Fibroblast of lung (primary cell): Measurements from ENCODE around the gene PPP1R26. TPM values are rescaled to one million over a fixed set of nuclear protein-coding genes. Genes with fewer than 3 reads are reported as not detected.

Experiments
- DNase-seq, 2 donors: peaks; one replicate each; pipeline versions ENCODE4 v3.0.0 to v3.0.0-alpha.2; 2010; ENCODE audit warnings: low read depth in 2 of 2
- H2AFZ ChIP-seq: 2 replicates; pipeline ENCODE4 v1.5.1; 2012; ENCODE audit warnings: low read length, control low read depth, inconsistent platforms
- H3K27ac ChIP-seq: 2 replicates; pipeline ENCODE4 v1.5.1; 2011; ENCODE audit warnings: low read length, control low read depth; ENCODE audit not compliant: insufficient read depth
- H3K27me3 ChIP-seq: 2 replicates; pipeline ENCODE4 v1.5.1; 2011; ENCODE audit warnings: mild to moderate bottlenecking, low read length; ENCODE audit not compliant: control insufficient read depth, insufficient read depth
- H3K36me3 ChIP-seq: 2 replicates; pipeline ENCODE4 v1.5.1; 2011; ENCODE audit warnings: low read length; ENCODE audit not compliant: control insufficient read depth, insufficient read depth
- H3K4me1 ChIP-seq: 2 replicates; pipeline ENCODE4 v1.5.1; 2011; ENCODE audit warnings: low read length; ENCODE audit not compliant: control insufficient read depth, insufficient read depth; ENCODE audit errors: extremely low read depth
- H3K4me2 ChIP-seq: 2 replicates; pipeline ENCODE4 v1.5.1; 2011; ENCODE audit warnings: low read length, control low read depth; ENCODE audit not compliant: insufficient read depth; ENCODE audit errors: extremely low read depth
- H3K4me3 ChIP-seq, 4 experiments: fragments of 200-600 bp in 1 of 4; sonication (generic) in 1 of 4; replicated peaks in 1 of 4; 2 replicates each; pipeline ENCODE4 v1.5.1; 2011 to 2016; ENCODE audit warnings: low read length in 4 of 4, low read depth in 3 of 4, mild to moderate bottlenecking in 3 of 4, control low read depth in 2 of 4, inconsistent platforms in 1 of 4, mixed read lengths in 1 of 4; ENCODE audit not compliant: insufficient read depth in 1 of 4; ENCODE audit errors: control extremely low read depth in 1 of 4
- H3K79me2 ChIP-seq: 2 replicates; pipeline ENCODE4 v1.5.1; 2012; ENCODE audit warnings: mild to moderate bottlenecking, low read length, inconsistent platforms; ENCODE audit not compliant: control insufficient read depth, insufficient read depth
- H3K9ac ChIP-seq: 2 replicates; pipeline ENCODE4 v1.5.1; 2011; ENCODE audit warnings: mild to moderate bottlenecking, low read length, control low read depth; ENCODE audit not compliant: insufficient read depth
- H3K9me3 ChIP-seq: 2 replicates; pipeline ENCODE4 v1.5.1; 2012; ENCODE audit warnings: low read depth, low read length; ENCODE audit not compliant: control insufficient read depth, insufficient read depth
- H4K20me1 ChIP-seq: 2 replicates; pipeline ENCODE4 v1.5.1; 2011; ENCODE audit warnings: low read length; ENCODE audit not compliant: control insufficient read depth, insufficient read depth; ENCODE audit errors: extremely low read depth
- EZH2 ChIP-seq: IDR thresholded peaks from 2 replicates; pipeline ENCODE4 v1.5.1; 2012; ENCODE audit warnings: low read length, control low read depth, mild to moderate bottlenecking; ENCODE audit errors: missing control alignments
- polyA plus RNA-seq, 2 donors: library from polyadenylated mRNA; depleted of rRNA in 1 of 2; stranded (reverse) in 1 of 2; unstranded in 1 of 2; fragments of >200 nt; gene quantifications; 2 replicates each; pipeline ENCODE4 v1.2.1, GENCODE V29; 2011 to 2012; ENCODE audit warnings: missing spikeins in 1 of 2
- total RNA-seq: library from RNA; depleted of rRNA; stranded (reverse); fragments of >200 nt; gene quantifications from 2 replicates; pipeline ENCODE4 v1.2.1, GENCODE V29; 2014
- TF ChIP-seq, protein P1 (sequence below), 2 donors: IDR thresholded peaks in 1 of 2; conservative IDR thresholded peaks in 1 of 2; 1 replicate in 1 of 2; 2 replicates in 1 of 2; pipeline ENCODE4 v1.5.1; 2011 to 2012; ENCODE audit warnings: low read length in 2 of 2, control low read depth in 1 of 2, inconsistent platforms in 1 of 2, low read depth in 1 of 2, mild to moderate bottlenecking in 1 of 2

PPP1R26 gene
- total and polyA plus RNA-seq, 2 donors (not counting 1 experiment from before 2014, with no cell fraction given): 2.9 to 8.9 TPM

DNA sequence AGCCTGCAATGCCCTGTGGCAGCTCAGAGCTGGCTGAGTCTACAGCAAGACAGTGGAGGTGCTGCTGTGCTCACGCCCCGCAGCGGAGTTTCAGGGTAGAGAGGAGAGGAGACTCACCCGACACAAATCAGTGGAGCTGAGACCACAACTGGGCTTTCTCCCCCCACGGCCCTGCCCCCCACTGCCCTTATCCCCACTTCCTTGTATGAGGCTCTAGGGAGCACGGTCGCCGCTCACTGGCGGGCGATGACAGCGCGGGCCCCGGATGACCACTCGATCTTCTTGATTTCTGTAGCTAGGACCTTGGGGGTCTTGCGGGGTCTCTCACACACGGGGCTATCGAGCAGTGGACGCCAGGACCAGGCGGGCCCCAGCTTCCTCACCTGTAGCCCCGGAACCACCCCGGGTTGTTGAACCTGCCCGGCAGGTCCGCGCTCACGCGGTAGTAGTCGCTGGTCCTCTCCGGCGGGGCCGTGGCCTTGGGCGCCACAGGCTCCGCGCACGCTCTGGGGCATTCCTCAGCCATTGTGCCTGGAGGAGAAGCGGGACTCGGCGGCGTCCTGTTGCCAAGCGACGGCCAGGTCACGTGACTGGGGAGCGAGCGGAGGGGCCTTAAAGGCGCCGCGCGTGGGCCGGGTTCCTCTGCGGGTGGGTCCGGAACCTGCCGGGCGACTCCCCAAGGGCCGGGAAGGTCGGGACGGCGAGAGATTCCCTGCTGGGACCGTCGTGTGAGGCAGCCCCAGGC lies 19.9 kb downstream of the PPP1R26 start:
- Histone ChIP-seq H2AFZ (peak overlapping the region; percentile 76), H3K9me3 (no peaks in the 10 kb centered on the region), H3K27me3 (no peaks in the 10 kb centered on the region), H3K4me1 (peaks cover 6% of the 10 kb centered on the region), H3K4me2 (peak overlapping the region; percentile 89), H3K36me3 (peaks cover 10% of the 10 kb centered on the region), H3K27ac (peak overlapping the region; percentile 82), H3K9ac (peak overlapping the region; percentile 90), H4K20me1 (no peaks in the 10 kb centered on the region), H3K4me3 (peak overlapping the region; percentile 78 to 97 (median 84)), H3K79me2 (peaks cover 13% of the 10 kb centered on the region)
- TF ChIP-seq, protein P1, sequence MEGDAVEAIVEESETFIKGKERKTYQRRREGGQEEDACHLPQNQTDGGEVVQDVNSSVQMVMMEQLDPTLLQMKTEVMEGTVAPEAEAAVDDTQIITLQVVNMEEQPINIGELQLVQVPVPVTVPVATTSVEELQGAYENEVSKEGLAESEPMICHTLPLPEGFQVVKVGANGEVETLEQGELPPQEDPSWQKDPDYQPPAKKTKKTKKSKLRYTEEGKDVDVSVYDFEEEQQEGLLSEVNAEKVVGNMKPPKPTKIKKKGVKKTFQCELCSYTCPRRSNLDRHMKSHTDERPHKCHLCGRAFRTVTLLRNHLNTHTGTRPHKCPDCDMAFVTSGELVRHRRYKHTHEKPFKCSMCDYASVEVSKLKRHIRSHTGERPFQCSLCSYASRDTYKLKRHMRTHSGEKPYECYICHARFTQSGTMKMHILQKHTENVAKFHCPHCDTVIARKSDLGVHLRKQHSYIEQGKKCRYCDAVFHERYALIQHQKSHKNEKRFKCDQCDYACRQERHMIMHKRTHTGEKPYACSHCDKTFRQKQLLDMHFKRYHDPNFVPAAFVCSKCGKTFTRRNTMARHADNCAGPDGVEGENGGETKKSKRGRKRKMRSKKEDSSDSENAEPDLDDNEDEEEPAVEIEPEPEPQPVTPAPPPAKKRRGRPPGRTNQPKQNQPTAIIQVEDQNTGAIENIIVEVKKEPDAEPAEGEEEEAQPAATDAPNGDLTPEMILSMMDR (conservative IDR thresholded peaks at IDR 0.05 in 1 of 2, IDR thresholded peaks at IDR 0.05 in 1 of 2; ENCODE audit: low read depth in 1 of 2, low read length in 2 of 2): no peak
- TF ChIP-seq EZH2: no peak
- peak; percentile 84 to 87 for DNase-seq

DNA sequence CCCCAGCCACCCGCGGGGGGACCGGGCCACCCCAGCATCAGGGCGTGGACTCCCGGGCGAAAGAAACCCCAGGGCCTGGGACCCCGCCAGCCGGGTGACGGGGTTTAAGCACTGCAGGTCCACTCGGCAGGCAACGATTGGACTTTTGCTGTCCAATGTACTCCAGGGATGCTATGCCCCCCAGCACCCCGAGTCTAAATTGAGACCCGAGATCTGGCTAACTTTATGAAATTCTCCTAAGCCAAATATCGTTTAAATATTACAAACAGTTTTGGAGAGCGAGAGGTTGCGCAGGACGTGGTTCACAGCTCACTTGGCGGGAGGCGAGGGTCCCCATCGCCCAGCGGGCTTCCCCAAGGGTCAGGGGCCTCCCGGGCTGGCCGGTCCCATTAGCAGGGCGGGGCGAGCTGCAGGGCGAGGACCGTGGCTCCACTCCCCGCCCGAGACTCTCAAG lies 20.5 kb downstream of the PPP1R26 start:
- Histone ChIP-seq H4K20me1 (no peaks in the 10 kb centered on the region), H3K4me3 (peak overlapping the region; percentile 78 to 97 (median 84)), H3K79me2 (peaks cover 13% of the 10 kb centered on the region), H3K4me2 (peak overlapping the region; percentile 89), H3K4me1 (peaks cover 6% of the 10 kb centered on the region), H3K27ac (peak overlapping the region; percentile 82), H3K9me3 (no peaks in the 10 kb centered on the region), H3K36me3 (peaks cover 16% of the 10 kb centered on the region), H3K27me3 (no peaks in the 10 kb centered on the region), H3K9ac (peak overlapping the region; percentile 90), H2AFZ (peak overlapping the region; percentile 76)
- TF ChIP-seq, protein P1 (conservative IDR thresholded peaks at IDR 0.05 in 1 of 2, IDR thresholded peaks at IDR 0.05 in 1 of 2; ENCODE audit: low read depth in 1 of 2, low read length in 2 of 2): no peak
- TF ChIP-seq EZH2: no peak
- peak in 1 of 2 donors; percentile 63 for DNase-seq

DNA sequence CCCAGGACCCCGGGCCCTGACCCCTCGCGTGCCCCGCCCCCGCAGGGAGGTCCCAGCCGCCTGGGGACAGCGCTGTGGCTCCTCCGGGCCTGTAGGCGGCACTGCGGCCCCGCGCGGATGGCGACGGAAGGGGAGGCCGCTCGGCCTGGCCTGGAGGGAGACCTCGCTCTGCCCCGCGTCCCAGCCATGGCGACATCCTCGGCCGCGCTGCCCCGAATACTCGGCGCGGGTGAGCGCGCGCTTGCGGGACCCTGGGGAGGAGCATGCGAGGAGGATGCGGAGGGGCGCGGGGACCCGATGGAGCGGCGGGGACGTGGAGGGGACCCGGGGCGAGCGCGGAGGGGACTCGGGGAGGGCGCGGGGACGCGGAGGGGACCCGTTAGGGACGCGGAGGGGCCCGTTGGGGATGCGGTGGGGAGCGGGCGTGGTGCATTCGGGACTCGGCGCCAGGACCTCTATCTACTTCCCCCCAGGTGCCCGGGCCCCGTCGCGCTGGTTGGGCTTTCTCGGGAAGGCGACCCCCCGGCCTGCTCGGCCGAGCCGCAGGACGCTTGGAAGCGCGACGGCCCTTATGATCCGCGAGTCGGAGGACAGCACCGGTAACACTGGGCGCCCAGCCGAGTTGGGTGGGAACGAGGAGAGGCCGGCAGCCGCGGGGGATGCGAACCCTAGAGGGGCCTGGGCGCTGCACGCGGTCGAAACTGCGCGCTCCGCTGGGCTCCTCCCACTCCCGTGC lies 21.1 kb downstream of the PPP1R26 start, which contains the start of gene MRPS2:
Gene MRPS2, plus strand, starts transcription at position 158 of the 736 bp plus-strand sequence. Its CDS starts 29 bp downstream, at position 187.
- peaks cover 13% of the 10 kb centered on the region for H3K79me2 ChIP-seq
- TF ChIP-seq, protein P1 (conservative IDR thresholded peaks at IDR 0.05 in 1 of 2, IDR thresholded peaks at IDR 0.05 in 1 of 2; ENCODE audit: low read depth in 1 of 2, low read length in 2 of 2): peak; percentile 61 to 62
- TF ChIP-seq EZH2: no peak
- peaks cover 17% of the 10 kb centered on the region for H3K36me3 ChIP-seq
- H3K9me3 ChIP-seq: no peaks in the 10 kb centered on the region
- H3K9ac ChIP-seq: peak within 1 kb of the TSS; percentile 90
- peak within 1 kb of the TSS; percentile 89 for H3K4me2 ChIP-seq
- peak within 1 kb of the TSS; percentile 76 for H2AFZ ChIP-seq
- no peaks in the 10 kb centered on the region for H3K27me3 ChIP-seq
- peak; percentile 86 to 87 for DNase-seq
- H3K4me3 ChIP-seq: peak within 1 kb of the TSS; percentile 78 to 97 (median 84)
- H4K20me1 ChIP-seq: no peaks in the 10 kb centered on the region
- peak within 1 kb of the TSS; percentile 82 for H3K27ac ChIP-seq
- H3K4me1 ChIP-seq: peaks cover 6% of the 10 kb centered on the region
